ENCODE data around the gene TMEM175. TPM values are rescaled to one million over a fixed set of nuclear protein-coding genes. Genes with fewer than 3 reads are reported as not detected.

TMEM175 gene
- total and polyA plus RNA-seq, 8 donors: 7.3 to 82.8 (median 19.5) TPM

- Histone ChIP-seq H3K27ac (no peak overlapping the region), H3K9me3 (no peaks in the 10 kb centered on the region), H3K4me1 (peaks cover under 1 to 4% (median under 1%) of the 10 kb centered on the region in 4 donors), H3K36me3 (peaks cover 25 to 93% (median 88%) of the 10 kb centered on the region in 4 donors), H3K27me3 (peaks cover 0 to under 1% (median 0%) of the 10 kb centered on the region in 3 donors), H3K4me3 (no peak overlapping the region)
- intact Hi-C loops (cut with DNase I; ENCODE audit: low total_unique reads): no loop called here
- WGBS, 5 donors: 90 to 93% (median 91%) methylated on average over 41 to 54 of the region's 54 CpGs
- peak in 1 of 2 donors; percentile 5 for DNase-seq
- no peak for TF ChIP-seq CTCF (IDR thresholded peaks at IDR 0.05)
- no peak for TF ChIP-seq POLR2A (IDR thresholded peaks at IDR 0.05)
- TF ChIP-seq EP300 (IDR thresholded peaks at IDR 0.05): no peak
- no peak for TF ChIP-seq POLR2AphosphoS5 (IDR thresholded peaks at IDR 0.05)
Observed at GRCh38 chr4:962231-963208, 30.3 kb downstream of the TMEM175 start.

GRCh38 chr4:963276-964225 lies 31.3 kb downstream of the TMEM175 start:
- no peak overlapping the region for H3K4me3 ChIP-seq
- no peak overlapping the region for H3K27ac ChIP-seq
- H3K27me3 ChIP-seq: peaks cover 0 to 10% (median 0%) of the 10 kb centered on the region in 3 donors
- intact Hi-C loops (cut with DNase I; ENCODE audit: low total_unique reads): no loop called here
- no peak for TF ChIP-seq CTCF (IDR thresholded peaks at IDR 0.05)
- TF ChIP-seq POLR2A (IDR thresholded peaks at IDR 0.05): no peak
- TF ChIP-seq POLR2AphosphoS5 (IDR thresholded peaks at IDR 0.05): no peak
- TF ChIP-seq EP300 (IDR thresholded peaks at IDR 0.05): no peak
- peaks cover 25 to 84% (median 78%) of the 10 kb centered on the region in 4 donors for H3K36me3 ChIP-seq
- H3K9me3 ChIP-seq: no peaks in the 10 kb centered on the region
- DNase-seq: no peak
- 73 to 88% (median 86%) methylated on average over 8 to 39 of the region's 39 CpGs for WGBS, 5 donors
- H3K4me1 ChIP-seq: peaks cover 11 to 14% (median 11%) of the 10 kb centered on the region in 4 donors

- peaks cover 17 to 21% (median 18%) of the 10 kb centered on the region in 4 donors for H3K4me1 ChIP-seq
- DNase-seq: no peak
- no peak overlapping the region for H3K27ac ChIP-seq
- intact Hi-C loops (cut with DNase I; ENCODE audit: low total_unique reads): no loop called here
- peaks cover 0 to 16% (median 0%) of the 10 kb centered on the region in 3 donors for H3K27me3 ChIP-seq
- H3K9me3 ChIP-seq: no peaks in the 10 kb centered on the region
- H3K36me3 ChIP-seq: peaks cover 25 to 75% (median 69%) of the 10 kb centered on the region in 4 donors
- 91 to 95% (median 91%) methylated on average over 8 to 23 of the region's 23 CpGs for WGBS, 5 donors
- TF ChIP-seq CTCF (IDR thresholded peaks at IDR 0.05) (no peak), POLR2AphosphoS5 (IDR thresholded peaks at IDR 0.05) (no peak)
- H3K4me3 ChIP-seq: no peak overlapping the region
Observed at GRCh38 chr4:964346-965025, 32.2 kb downstream of the TMEM175 start.
